HG03064 (cell line): Measurements from ENCODE around the gene CDC5L.

Source experiments
- ATAC-seq: cut with Tn5 transposase; IDR thresholded peaks from one replicate; pipeline ENCODE4 v1.9.1; 2021; ENCODE audit warnings: low read depth; ENCODE audit not compliant: unreplicated experiment

The CDC5L gene

GRCh38 chr6:44472250-44472945, 84.9 kb downstream of the CDC5L start:
- no peak for ATAC-seq

GRCh38 chr6:44473393-44474189, 86.1 kb downstream of the CDC5L start:
- no peak for ATAC-seq

GRCh38 chr6:44474190-44474631, 86.7 kb downstream of the CDC5L start:
- ATAC-seq: no peak

GRCh38 chr6:44474643-44475042, 87.1 kb downstream of the CDC5L start:
- no peak for ATAC-seq

GRCh38 chr6:44475417-44475778, 87.9 kb downstream of the CDC5L start:
- no peak for ATAC-seq

GRCh38 chr6:44475779-44476434, 88.4 kb downstream of the CDC5L start:
- no peak for ATAC-seq

- ATAC-seq: no peak
Measured at GRCh38 chr6:44476849-44477248, 89.3 kb downstream of the CDC5L start.

- ATAC-seq: no peak
Measured at GRCh38 chr6:44477293-44477894, 89.9 kb downstream of the CDC5L start.

GRCh38 chr6:44478158-44478557, 90.7 kb downstream of the CDC5L start:
- ATAC-seq: no peak

- no peak for ATAC-seq
Measured at GRCh38 chr6:44478591-44479254, 91.2 kb downstream of the CDC5L start.

GRCh38 chr6:44480097-44480541, 92.6 kb downstream of the CDC5L start:
- ATAC-seq: no peak

GRCh38 chr6:44481056-44481455, 93.5 kb downstream of the CDC5L start:
- ATAC-seq: no peak

- ATAC-seq: no peak
Measured at GRCh38 chr6:44481760-44482159, 94.3 kb downstream of the CDC5L start.

GRCh38 chr6:44485601-44486401, 98.3 kb downstream of the CDC5L start:
- no peak for ATAC-seq

- ATAC-seq: no peak
Measured at GRCh38 chr6:44487002-44487401, 99.5 kb downstream of the CDC5L start.

- no peak for ATAC-seq
Measured at GRCh38 chr6:44487586-44487985, 100.1 kb downstream of the CDC5L start.

GRCh38 chr6:44489910-44490604, 102.6 kb downstream of the CDC5L start:
- no peak for ATAC-seq

GRCh38 chr6:44493132-44493531, 105.6 kb downstream of the CDC5L start:
- no peak for ATAC-seq

- no peak for ATAC-seq
Measured at GRCh38 chr6:44493593-44493992, 106.1 kb downstream of the CDC5L start.
